A549 (cell line): ENCODE data around the gene C5orf24.

ENCODE experiments used
- CHD2 ChIP-seq: fragments of 150-350 bp; IDR thresholded peaks from 2 replicates; pipeline ENCODE4 v1.6.1; 2014; ENCODE audit warnings: low read length; ENCODE audit not compliant: partially characterized antibody
- CTCF ChIP-seq: fragments of >200 bp; sonication (Bioruptor Twin); formaldehyde crosslinking; IDR thresholded peaks from 3 replicates; pipeline ENCODE4 v1.5.1; 2016
- E2F6 ChIP-seq: IDR thresholded peaks from 2 replicates; pipeline ENCODE4 v1.6.1; 2012; ENCODE audit warnings: low read depth, borderline replicate concordance
- FOSL2 ChIP-seq, 2 experiments: fragments of 450-650 bp in 1 of 2; fragments of >200 bp in 1 of 2; sonication (Bioruptor Twin) in 1 of 2; formaldehyde crosslinking; IDR thresholded peaks; 2 replicates each; pipeline versions ENCODE4 v1.5.0 to v1.6.1; 2016 to 2020; ENCODE audit warnings: mild to moderate bottlenecking in 1 of 2, moderate library complexity in 1 of 2
- GATA3 ChIP-seq: IDR thresholded peaks from 2 replicates; pipeline ENCODE4 v1.6.1; 2012; ENCODE audit warnings: borderline replicate concordance
- HES2 ChIP-seq: fragments of >200 bp; sonication (Bioruptor Twin); formaldehyde crosslinking; IDR thresholded peaks from 2 replicates; pipeline ENCODE4 v1.6.1; 2016
- HMGXB4 ChIP-seq: fragments of 250-450 bp; sonication (Bioruptor Pico); IDR thresholded peaks from 2 replicates; pipeline ENCODE4 v1.5.0; 2021; ENCODE audit warnings: mild to moderate bottlenecking, moderate library complexity, borderline replicate concordance
- PBX3 ChIP-seq: IDR thresholded peaks from 2 replicates; pipeline ENCODE4 v1.6.1; 2012
- POLR2A ChIP-seq: IDR thresholded peaks from 2 replicates; pipeline ENCODE4 v1.6.1; 2012; ENCODE audit warnings: mild to moderate bottlenecking, low read length
- RAD21 ChIP-seq, 2 experiments: fragments of >200 bp in 1 of 2; sonication (Bioruptor Twin) in 1 of 2; formaldehyde crosslinking in 1 of 2; IDR thresholded peaks in 1 of 2; conservative IDR thresholded peaks in 1 of 2; 2 replicates in 1 of 2; 3 replicates in 1 of 2; pipeline ENCODE4 v1.6.1; 2012 to 2018; ENCODE audit warnings: inconsistent platforms in 1 of 2
- RCOR1 ChIP-seq: fragments of 150-350 bp; IDR thresholded peaks from 2 replicates; pipeline ENCODE4 v1.6.1; 2014; ENCODE audit warnings: antibody characterized with exemption, low read length, low read depth
- REST ChIP-seq: fragments of 200-600 bp; sonication (generic); IDR thresholded peaks from 2 replicates; pipeline ENCODE4 v1.6.1; 2016; ENCODE audit warnings: antibody characterized with exemption, mild to moderate bottlenecking, moderate library complexity
- RFX5 ChIP-seq: fragments of 450-650 bp; IDR thresholded peaks from 2 replicates; pipeline ENCODE4 v1.7.1; 2014; ENCODE audit warnings: antibody characterized with exemption, mild to moderate bottlenecking, moderate library complexity

- TF ChIP-seq HMGXB4 (CRISPR knock-in tag) = no peak
- no peak for TF ChIP-seq CTCF
- TF ChIP-seq REST = no peak
- TF ChIP-seq FOSL2 (IDR thresholded peaks at IDR 0.05) = no peak
- TF ChIP-seq FOSL2 (CRISPR knock-in tag; IDR thresholded peaks at IDR 0.05) = no peak
- no peak for TF ChIP-seq PBX3
- TF ChIP-seq RFX5 = no peak
- no peak for TF ChIP-seq RAD21 (conservative IDR thresholded peaks at IDR 0.05 in 1 of 2, IDR thresholded peaks at IDR 0.05 in 1 of 2)
- no peak for TF ChIP-seq POLR2A
- TF ChIP-seq GATA3 = no peak
- TF ChIP-seq E2F6 = no peak
- no peak for TF ChIP-seq CHD2
- no peak for TF ChIP-seq HES2
- TF ChIP-seq RCOR1 = no peak
Measured at GRCh38 chr5:134889335-134889734, 43.6 kb downstream of the C5orf24 start.
